NOMO-1 treated with dmso at 0.1 percent for 144 hours (cell line): ENCODE measurements around the gene HNRNPC.
"Not testable (repeated sequence)": the region's sequence is repeated elsewhere in the genome, so short reads cannot be mapped to it uniquely, and the experiment has no call there.

Source experiments
- DNase-seq: peaks from one replicate; lab custom pipeline; 2025; ENCODE audit not compliant: unreplicated experiment; lab: John Stamatoyannopoulos, UW

HNRNPC gene

DNA sequence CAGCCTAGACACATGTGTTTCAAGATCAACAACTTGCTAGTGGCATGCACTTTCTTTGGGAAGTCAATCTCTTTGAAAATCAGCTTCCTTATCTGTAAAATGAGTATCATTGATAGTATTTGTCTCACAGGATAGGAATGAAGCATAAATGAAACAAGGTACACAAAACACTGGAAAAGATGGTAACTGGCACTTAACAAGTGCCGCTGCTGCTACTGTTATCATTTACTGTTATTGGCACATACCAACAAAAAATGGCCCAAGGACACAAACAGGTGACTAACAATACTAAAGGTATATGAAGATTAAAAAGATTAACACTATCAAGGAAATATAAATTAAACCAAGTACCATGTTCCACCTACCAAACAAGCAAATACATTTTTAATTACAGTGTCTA, 20.9 kb downstream of the HNRNPC start:
- no peak for DNase-seq

DNA sequence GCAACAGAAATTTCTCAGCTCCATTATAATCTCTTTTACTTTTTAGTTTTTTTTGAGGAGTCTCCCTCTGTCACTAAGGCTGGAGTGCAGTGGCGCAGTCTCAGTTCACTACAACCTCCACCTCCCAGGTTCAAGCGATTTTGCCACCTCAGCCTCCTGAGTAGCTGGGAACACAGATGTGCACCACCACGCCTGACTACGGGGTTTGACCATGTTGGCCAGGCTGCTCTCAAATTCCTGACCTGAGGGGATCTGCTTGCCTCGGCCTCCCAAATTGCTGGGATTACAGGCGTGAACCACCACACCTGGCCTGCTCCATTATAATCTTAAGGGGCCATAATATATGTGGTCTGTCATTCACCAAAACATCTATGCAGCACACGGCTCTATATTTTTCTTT, 23.4 kb downstream of the HNRNPC start:
- no peak for DNase-seq

DNA sequence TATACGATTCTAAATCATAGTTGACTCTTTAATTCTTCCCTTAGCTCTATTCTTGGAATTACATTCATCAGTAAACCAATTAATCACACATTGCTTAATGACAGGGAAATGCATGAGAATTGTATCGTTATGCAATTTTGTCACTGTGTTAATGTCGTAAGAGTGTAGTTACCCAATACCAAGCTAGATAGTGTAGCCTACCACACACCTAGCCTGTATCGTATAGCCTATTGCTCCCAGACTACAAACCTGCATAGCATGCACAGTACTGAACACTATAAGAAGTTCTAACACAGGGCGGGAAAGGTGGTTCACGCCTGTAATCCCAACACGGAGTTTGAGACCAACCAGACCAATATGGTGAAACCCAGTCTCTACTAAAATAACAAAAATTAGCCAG, 24.7 kb downstream of the HNRNPC start:
- peak; percentile 27 for DNase-seq

- DNase-seq: no peak
Measured at GRCh38 chr14:21241218-21241819, 27.9 kb downstream of the HNRNPC start.

- DNase-seq: no peak
Measured at GRCh38 chr14:21240417-21240816, 28.8 kb downstream of the HNRNPC start.

DNA sequence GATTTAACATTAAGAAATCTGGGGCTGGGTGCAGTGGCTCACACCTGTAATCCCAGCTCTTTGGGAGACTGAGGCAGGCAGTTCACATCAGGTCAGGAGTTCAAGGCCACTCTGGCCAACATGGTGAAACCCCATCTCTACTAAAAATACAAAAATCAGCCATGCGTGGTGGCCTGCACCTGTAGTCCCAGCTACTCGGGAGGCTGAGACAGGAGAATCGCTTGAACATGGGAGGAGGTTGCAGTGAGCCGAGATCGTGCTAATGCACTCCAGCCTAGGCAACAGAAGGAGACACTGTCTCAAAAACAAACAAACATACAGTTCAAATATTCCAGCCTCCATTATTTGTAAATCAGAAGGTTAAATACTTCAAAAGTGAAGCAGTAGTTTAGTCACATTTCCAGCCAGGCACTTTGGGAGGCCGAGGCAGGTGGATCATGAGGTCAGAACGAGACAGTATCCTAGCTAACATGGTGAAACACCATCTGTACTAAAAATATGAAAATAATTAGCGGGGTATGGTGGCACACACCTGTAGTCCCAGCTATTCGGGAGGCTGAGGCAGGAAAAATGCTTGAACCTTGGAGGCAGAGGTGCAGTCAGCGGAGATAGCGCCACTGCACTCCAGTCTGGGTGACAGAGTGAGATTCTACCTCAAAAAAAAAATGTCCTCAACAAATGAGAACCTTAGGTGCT, 30.3 kb downstream of the HNRNPC start:
- DNase-seq: no peak

DNA sequence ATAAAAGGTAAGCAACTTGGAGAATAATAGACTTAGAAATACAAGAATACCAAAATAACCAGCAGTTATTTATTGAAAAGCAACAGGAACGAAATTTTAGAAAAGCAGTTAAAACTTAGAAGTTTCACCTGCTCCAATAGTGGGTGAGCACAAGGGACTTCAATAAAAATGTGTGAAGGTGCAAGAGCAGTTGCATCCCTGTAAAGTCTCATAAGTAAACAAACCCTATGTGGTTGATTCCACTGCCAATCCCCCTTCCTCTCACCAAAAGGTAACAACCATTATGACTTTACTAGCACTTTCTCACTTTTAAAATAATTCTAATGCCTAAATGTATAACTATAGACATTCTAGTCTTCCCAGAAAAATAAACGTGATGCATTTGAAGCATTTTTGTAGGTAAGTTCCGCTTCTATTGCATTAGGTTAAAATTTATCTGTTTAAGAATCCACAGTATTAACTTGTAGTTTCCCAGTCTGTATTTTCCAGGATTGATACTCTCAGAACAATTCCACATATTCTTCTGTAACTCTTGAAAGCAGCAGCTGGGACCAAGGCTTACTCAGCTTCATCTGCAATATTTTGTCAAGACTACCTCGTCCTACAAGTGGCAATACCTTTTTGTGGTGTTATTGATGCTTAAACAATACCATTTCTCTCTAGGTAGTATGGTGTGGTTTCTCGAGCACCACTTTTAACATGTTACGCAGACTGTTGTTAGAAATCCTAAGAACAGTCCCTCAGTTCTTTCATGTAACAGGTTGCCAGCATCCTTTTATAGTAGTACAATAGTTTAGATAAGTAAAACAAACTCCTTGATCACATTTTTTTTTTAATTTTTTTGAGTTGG, 32.1 kb downstream of the HNRNPC start:
- DNase-seq: no peak

- no peak for DNase-seq
Measured at GRCh38 chr14:21234112-21234511, 35.1 kb downstream of the HNRNPC start.

- DNase-seq: no peak
Measured at GRCh38 chr14:21233457-21234076, 35.7 kb downstream of the HNRNPC start.

- DNase-seq: no peak
Measured at GRCh38 chr14:21231020-21231652, 38.1 kb downstream of the HNRNPC start.

- DNase-seq: no peak
Measured at GRCh38 chr14:21229821-21230220, 39.4 kb downstream of the HNRNPC start.

GRCh38 chr14:21227981-21228380, 41.3 kb downstream of the HNRNPC start:
- DNase-seq: no peak

- DNase-seq: no peak
Measured at GRCh38 chr14:21227150-21227549, 42.1 kb downstream of the HNRNPC start.

- no peak for DNase-seq
Measured at GRCh38 chr14:21226467-21226866, 42.8 kb downstream of the HNRNPC start.

DNA sequence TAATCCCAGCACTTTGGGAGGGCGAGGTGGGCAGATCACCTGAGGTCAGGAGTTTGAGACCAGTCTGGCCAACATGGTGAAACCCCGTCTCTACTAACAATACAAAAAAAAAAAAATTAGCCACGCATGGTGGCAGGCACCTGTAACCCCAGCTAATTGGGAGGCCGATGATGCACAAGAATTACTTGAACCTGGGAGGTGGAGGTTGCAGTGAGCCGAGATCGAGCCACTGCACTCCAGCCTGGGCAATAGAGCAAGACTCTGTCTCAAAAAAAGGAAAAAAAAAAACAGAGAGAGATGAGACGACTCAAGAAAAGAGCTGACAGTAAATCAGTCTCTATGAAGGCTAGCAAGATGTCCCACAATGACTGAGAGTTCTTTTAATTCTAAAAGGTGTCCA, 44.1 kb downstream of the HNRNPC start:
- not testable (repeated sequence) for DNase-seq

- DNase-seq: no peak
Measured at GRCh38 chr14:21220874-21221477, 48.3 kb downstream of the HNRNPC start.

GRCh38 chr14:21219561-21220111, 49.6 kb downstream of the HNRNPC start:
- no peak for DNase-seq

DNA sequence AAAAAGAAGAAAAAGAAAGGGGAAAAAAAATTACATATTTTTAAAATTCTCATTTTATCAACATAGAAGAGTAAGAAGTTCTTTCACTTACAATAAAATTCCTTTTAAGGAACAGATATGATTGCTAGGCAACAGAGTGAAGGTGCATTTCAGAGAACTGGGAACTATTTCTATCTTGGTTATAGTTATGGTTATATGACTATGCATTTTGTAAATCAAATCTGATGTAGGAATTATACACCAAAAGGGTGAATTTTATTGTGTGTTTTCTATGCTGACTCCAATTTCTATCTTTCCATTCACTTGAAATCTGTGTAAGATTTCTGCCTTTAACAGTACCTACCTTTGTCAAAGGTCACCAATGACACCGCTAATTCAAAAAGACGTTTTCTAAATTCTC, 50.1 kb downstream of the HNRNPC start:
- no peak for DNase-seq

GRCh38 chr14:21215879-21216251, 53.4 kb downstream of the HNRNPC start:
- DNase-seq: no peak

GRCh38 chr14:21215130-21215878, 53.9 kb downstream of the HNRNPC start:
- DNase-seq: no peak
